T-cell (primary cell): Measurements from ENCODE around the gene POLR3H. TPM values are rescaled to one million over a fixed set of nuclear protein-coding genes. Genes with fewer than 3 reads are reported as not detected.

Experiments used
- ATAC-seq, 4 experiments: fragments of 200-7000 bp in 3 of 4; fragments of 150-1000 bp in 1 of 4; cut with Tn5 transposase; replicated peaks in 1 of 4; 1 replicate in 3 of 4; 2 replicates in 1 of 4; pipeline ENCODE4 v1.10.0; 2021; ENCODE audit warnings: moderate library complexity in 3 of 4, mild to moderate bottlenecking in 2 of 4, moderate number of reproducible peaks in 1 of 4
- CTCF ChIA-PET, 2 donors: fragments of 300-600 bp; sonication (Branson Sonifier 250); formaldehyde crosslinking; loops; one replicate each; lab custom pipeline; 2022; ENCODE audit warnings: antibody characterized with exemption in 2 of 2; lab: Charles Lee
- POLR2A ChIA-PET, 2 donors: fragments of 300-600 bp; sonication (Branson Sonifier 250); formaldehyde crosslinking; loops; one replicate each; lab custom pipeline; 2022; ENCODE audit warnings: antibody characterized with exemption in 2 of 2; lab: Charles Lee
- DNase-seq, 35 experiments: peaks; one replicate each; pipeline versions ENCODE4 v3.0.0 to v3.0.0-alpha.2; 2013 to 2023
- H3K27ac ChIP-seq: one replicate; pipeline ENCODE4 v1.5.1; 2013; ENCODE audit warnings: low read length
- H3K27me3 ChIP-seq, 2 experiments: replicated peaks in 1 of 2; 1 replicate in 1 of 2; 2 replicates in 1 of 2; pipeline versions ENCODE4 v1.6.1 to v1.7.0; 2013; ENCODE audit warnings: low read length in 1 of 2, mixed read lengths in 1 of 2; ENCODE audit not compliant: control insufficient read depth in 2 of 2, insufficient read depth in 2 of 2; ENCODE audit errors: extremely low read depth in 1 of 2
- H3K36me3 ChIP-seq, 2 donors: 1 replicate in 1 of 2; 2 replicates in 1 of 2; pipeline versions ENCODE4 v1.6.1 to v1.7.0; 2013; ENCODE audit warnings: low read length in 1 of 2; ENCODE audit not compliant: control insufficient read depth in 2 of 2, insufficient read depth in 1 of 2; ENCODE audit errors: extremely low read depth in 1 of 2
- H3K4me1 ChIP-seq, 2 experiments: 1 replicate in 1 of 2; 2 replicates in 1 of 2; pipeline versions ENCODE4 v1.6.1 to v1.7.0; 2013; ENCODE audit warnings: low read length in 2 of 2, mixed read lengths in 1 of 2; ENCODE audit not compliant: insufficient read depth in 2 of 2, control insufficient read depth in 1 of 2; ENCODE audit errors: extremely low read depth in 1 of 2
- H3K4me3 ChIP-seq, 2 donors: 1 replicate in 1 of 2; 2 replicates in 1 of 2; pipeline versions ENCODE4 v1.5.1 to v1.7.0; 2013; ENCODE audit warnings: mild to moderate bottlenecking in 2 of 2, low read length in 1 of 2, moderate library complexity in 1 of 2; ENCODE audit not compliant: control insufficient read depth in 1 of 2; ENCODE audit errors: extremely low read depth in 1 of 2
- H3K9me3 ChIP-seq: 2 replicates; pipeline ENCODE4 v1.7.0; 2013
- H3K27ac Mint-ChIP-seq, 2 donors: one replicate each; pipeline ENCODE4 v1.8.0; 2020 to 2021; ENCODE audit warnings: mild to moderate bottlenecking in 2 of 2, mixed read lengths in 2 of 2
- H3K27me3 Mint-ChIP-seq, 2 donors: one replicate each; pipeline ENCODE4 v1.8.0; 2021 to 2022; ENCODE audit warnings: mixed read lengths in 2 of 2
- H3K36me3 Mint-ChIP-seq: one replicate; pipeline ENCODE4 v1.8.0; 2021; ENCODE audit warnings: mixed read lengths
- H3K4me1 Mint-ChIP-seq, 3 donors: one replicate each; pipeline ENCODE4 v1.8.0; 2020 to 2022; ENCODE audit warnings: mixed read lengths in 3 of 3, mild to moderate bottlenecking in 1 of 3
- H3K4me3 Mint-ChIP-seq, 3 donors: one replicate each; pipeline ENCODE4 v1.8.0; 2020 to 2022; ENCODE audit warnings: mild to moderate bottlenecking in 3 of 3, mixed read lengths in 3 of 3, moderate library complexity in 3 of 3
- H3K9me3 Mint-ChIP-seq, 3 donors: one replicate each; pipeline ENCODE4 v1.8.0; 2020 to 2022; ENCODE audit warnings: mixed read lengths in 3 of 3
- WGBS: methylation state at CpG from one replicate; pipeline ENCODE4 v1.1.5; 2013; ENCODE audit warnings: missing lambda C conversion rate; ENCODE audit not compliant: insufficient coverage; 5-methylcytosine and 5-hydroxymethylcytosine counted together
- total RNA-seq, 35 experiments: library from RNA in 6 of 35; stranded (reverse) in 6 of 35; fragments of 120-200 nt in 1 of 35; gene quantifications; one replicate each; pipeline versions ENCODE4 v1.2.1 to v1.2.4 and lab custom pipeline; 2013 to 2026

The POLR3H gene
- total RNA-seq, 5 donors from 2014 or later (not counting 1 experiment from before 2014, with no cell fraction given): 20.6 to 57.7 (median 44.9) TPM

DNA sequence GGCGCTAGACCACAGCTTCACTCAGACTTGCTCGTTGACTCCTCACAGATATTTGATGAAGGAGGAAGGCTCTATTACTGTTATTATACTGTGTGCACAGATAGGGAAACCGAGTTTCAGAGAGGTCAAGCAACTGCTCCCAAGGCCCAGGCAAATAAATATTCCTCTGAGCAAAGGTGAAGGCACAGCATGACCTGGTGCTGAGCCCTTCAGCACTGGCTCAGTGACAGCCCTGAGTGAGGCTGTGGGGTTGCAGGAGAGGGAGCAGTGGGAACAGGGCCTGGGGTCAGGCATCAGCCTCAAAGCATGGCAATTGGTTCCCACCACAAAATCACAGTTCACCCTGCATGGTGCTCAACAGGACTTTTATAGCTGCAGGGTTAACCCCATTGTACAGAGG lies 7.1 kb downstream of the POLR3H start:
- Histone ChIP-seq H3K27me3 (no peaks in the 10 kb centered on the region), H3K36me3 (peaks cover 7 to 29% of the 10 kb centered on the region in 2 donors), H3K4me1 (peaks cover 0 to 12% of the 10 kb centered on the region in 2 experiments), H3K4me3 (no peak overlapping the region), H3K9me3 (no peaks in the 10 kb centered on the region), H3K27ac (no peak overlapping the region)
- Mint-ChIP-seq H3K4me3 (peak overlapping the region in 1 of 3 donors; percentile 9), H3K27ac (no peak overlapping the region), H3K4me1 (peaks cover 10 to 22% (median 19%) of the 10 kb centered on the region in 3 donors), H3K27me3 (no peaks in the 10 kb centered on the region), H3K36me3 (peaks cover 6% of the 10 kb centered on the region), H3K9me3 (no peaks in the 10 kb centered on the region)
- ChIA-PET CTCF (interaction anchor here in 1 of 2 donors (0.6 kb wide), 1 partner anchor 16 kb away, joined by 6 read pairs; no protein-coding TSS in a partner anchor), POLR2A (interaction anchor here in 1 of 2 donors (0.6 kb wide), 2 partner anchors 18 to 94 kb away, joined by 4 to 6 read pairs; no protein-coding TSS in a partner anchor)
- WGBS: 92% methylated on average over 2 of the region's 3 CpGs
- DNase-seq (no peak), ATAC-seq (no peak)

DNA sequence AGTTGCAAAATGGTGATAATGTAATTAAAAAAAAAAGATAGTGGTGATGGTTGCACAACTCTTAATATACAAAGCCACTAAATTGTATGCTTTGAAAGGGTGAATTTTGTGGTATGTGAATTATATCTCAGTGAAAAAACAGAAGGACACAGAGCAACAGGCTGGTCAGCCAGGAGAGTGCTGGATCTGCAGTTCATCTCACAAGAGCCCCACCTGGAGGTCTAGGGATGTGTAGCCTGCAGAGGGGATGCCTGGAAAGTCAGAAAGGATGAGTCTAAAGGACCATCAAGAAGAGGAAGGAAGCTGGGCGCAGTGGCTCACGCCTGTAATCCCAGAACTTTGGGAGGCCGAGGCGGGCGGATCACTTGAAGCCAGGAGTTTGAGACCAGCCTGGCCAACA lies 9.0 kb downstream of the POLR3H start:
- ATAC-seq (no peak), DNase-seq (no peak)
- no peak overlapping the region for H3K4me3 ChIP-seq
- CTCF ChIA-PET: interaction anchor here in 1 of 2 donors (0.6 kb wide), 1 partner anchor 30 kb away, joined by 6 read pairs; no protein-coding TSS in a partner anchor
- Mint-ChIP-seq H3K36me3 (peaks cover 10% of the 10 kb centered on the region), H3K9me3 (no peaks in the 10 kb centered on the region), H3K4me3 (no peak overlapping the region), H3K27ac (no peak overlapping the region), H3K4me1 (peaks cover 0 to 10% (median 5%) of the 10 kb centered on the region in 3 donors), H3K27me3 (no peaks in the 10 kb centered on the region)
- no peak overlapping the region for H3K27ac ChIP-seq
- H3K4me1 ChIP-seq: peaks cover 0 to 9% of the 10 kb centered on the region in 2 experiments
- no peaks in the 10 kb centered on the region for H3K27me3 ChIP-seq
- H3K9me3 ChIP-seq: no peaks in the 10 kb centered on the region
- WGBS: no CpG with 5 or more reads among the region's 5 CpGs
- peaks cover 19 to 42% of the 10 kb centered on the region in 2 donors for H3K36me3 ChIP-seq
- POLR2A ChIA-PET: no interaction called here

DNA sequence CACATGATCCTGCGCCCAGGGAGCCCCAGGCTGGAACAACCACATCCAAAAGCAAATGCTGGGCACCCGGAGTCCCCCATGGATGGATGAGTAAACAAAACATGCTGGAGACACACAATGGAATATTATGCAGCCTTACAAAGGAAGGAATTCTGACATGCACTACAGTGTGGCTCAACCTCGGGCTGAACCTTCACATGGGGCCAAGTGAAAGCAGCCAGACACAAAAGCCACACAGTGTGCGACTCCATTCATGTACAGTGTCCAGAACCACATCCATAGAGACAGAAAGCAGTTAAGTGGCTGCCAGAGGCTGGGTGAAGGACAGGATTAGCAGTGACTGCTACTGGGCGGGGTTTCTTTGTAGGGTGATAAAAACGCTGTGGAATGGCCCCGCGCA lies 10.1 kb downstream of the POLR3H start:
- no peak overlapping the region for H3K4me3 ChIP-seq
- peaks cover 16 to 41% of the 10 kb centered on the region in 2 donors for H3K36me3 ChIP-seq
- Mint-ChIP-seq H3K27me3 (no peaks in the 10 kb centered on the region), H3K9me3 (no peaks in the 10 kb centered on the region), H3K4me1 (peaks cover 0 to 7% (median 3%) of the 10 kb centered on the region in 3 donors), H3K27ac (peak overlapping the region in 1 of 2 donors; percentile 17), H3K36me3 (peaks cover 4% of the 10 kb centered on the region), H3K4me3 (no peak overlapping the region)
- DNase-seq (no peak), ATAC-seq (no peak)
- POLR2A ChIA-PET: no interaction called here
- H3K4me1 ChIP-seq: peaks cover 0 to 9% of the 10 kb centered on the region in 2 experiments
- H3K27ac ChIP-seq: no peak overlapping the region
- 98% methylated on average over 8 of the region's 8 CpGs for WGBS
- no peaks in the 10 kb centered on the region for H3K9me3 ChIP-seq
- CTCF ChIA-PET: interaction anchor here in 1 of 2 donors (0.6 kb wide), 1 partner anchor 189 kb away, joined by 3 read pairs; no protein-coding TSS in a partner anchor
- H3K27me3 ChIP-seq: no peaks in the 10 kb centered on the region

DNA sequence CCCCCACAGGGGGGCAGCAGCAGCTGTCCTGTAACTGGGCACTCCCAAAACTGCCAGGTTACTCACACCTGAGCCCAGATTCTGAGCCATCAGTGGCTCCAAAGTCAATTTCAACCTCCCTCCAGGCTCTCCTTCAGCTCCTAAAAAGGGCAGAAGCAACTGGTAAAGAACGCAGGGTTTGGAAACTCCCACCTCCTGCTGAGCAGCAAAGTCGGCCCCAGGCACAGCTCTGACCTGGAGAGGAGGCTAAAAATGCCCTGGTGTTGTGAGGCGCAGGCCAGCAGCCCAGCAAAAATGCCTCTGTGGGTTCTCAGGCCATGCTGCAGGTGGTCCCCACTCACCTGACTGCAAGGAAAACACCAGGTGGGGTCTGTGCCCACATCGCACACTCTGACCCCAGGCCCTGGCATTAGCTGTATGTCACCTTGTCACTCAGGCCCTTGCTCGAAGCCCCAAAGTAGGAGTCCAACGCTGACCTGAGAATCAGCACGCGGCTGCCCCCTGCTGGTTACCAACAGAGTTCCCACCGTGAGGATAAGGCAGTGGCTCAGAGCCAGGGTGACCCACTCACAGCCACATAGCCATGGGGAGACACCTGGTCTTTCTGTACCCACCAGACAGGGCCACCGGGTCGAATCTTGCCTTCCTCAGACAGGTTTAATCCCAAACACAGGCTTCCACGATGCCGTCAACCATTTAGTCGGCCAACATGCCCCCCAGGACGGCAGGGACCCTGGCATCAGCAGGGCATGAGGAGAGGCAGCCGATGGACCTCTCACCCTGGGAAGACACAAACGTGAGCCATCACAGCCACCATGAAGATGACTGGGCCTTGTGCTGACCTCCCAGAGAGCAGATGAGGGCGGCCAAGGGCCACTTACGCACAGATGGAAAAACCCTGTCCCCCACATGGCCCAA lies 11.1 kb downstream of the POLR3H start:
- Mint-ChIP-seq H3K4me3 (no peak overlapping the region), H3K36me3 (peaks cover 9% of the 10 kb centered on the region), H3K27me3 (no peaks in the 10 kb centered on the region), H3K4me1 (peaks cover 0 to 7% (median 3%) of the 10 kb centered on the region in 3 donors), H3K27ac (peak overlapping the region in 1 of 2 donors; percentile 61), H3K9me3 (no peaks in the 10 kb centered on the region)
- CTCF ChIA-PET: interaction anchor here in 1 of 2 donors (1.5 kb wide), 1 partner anchor 130 kb away, joined by 4 read pairs; no protein-coding TSS in a partner anchor
- DNase-seq (peak in 34 of 35 experiments; percentile 6 to 80 (median 52)), ATAC-seq (peak in 3 of 4 experiments; percentile 52 to 73 (median 67))
- peak overlapping the region; percentile 9 for H3K27ac ChIP-seq
- POLR2A ChIA-PET: interaction anchor here in 1 of 2 donors (0.5 kb wide), 2 partner anchors 85 to 1005 kb away, joined by 3 read pairs; no protein-coding TSS in a partner anchor
- 64% methylated on average over 19 of the region's 19 CpGs for WGBS
- H3K27me3 ChIP-seq: no peaks in the 10 kb centered on the region
- H3K36me3 ChIP-seq: peaks cover 21 to 48% of the 10 kb centered on the region in 2 donors
- no peak overlapping the region for H3K4me3 ChIP-seq
- no peaks in the 10 kb centered on the region for H3K9me3 ChIP-seq
- H3K4me1 ChIP-seq: peaks cover 0 to 9% of the 10 kb centered on the region in 2 experiments

DNA sequence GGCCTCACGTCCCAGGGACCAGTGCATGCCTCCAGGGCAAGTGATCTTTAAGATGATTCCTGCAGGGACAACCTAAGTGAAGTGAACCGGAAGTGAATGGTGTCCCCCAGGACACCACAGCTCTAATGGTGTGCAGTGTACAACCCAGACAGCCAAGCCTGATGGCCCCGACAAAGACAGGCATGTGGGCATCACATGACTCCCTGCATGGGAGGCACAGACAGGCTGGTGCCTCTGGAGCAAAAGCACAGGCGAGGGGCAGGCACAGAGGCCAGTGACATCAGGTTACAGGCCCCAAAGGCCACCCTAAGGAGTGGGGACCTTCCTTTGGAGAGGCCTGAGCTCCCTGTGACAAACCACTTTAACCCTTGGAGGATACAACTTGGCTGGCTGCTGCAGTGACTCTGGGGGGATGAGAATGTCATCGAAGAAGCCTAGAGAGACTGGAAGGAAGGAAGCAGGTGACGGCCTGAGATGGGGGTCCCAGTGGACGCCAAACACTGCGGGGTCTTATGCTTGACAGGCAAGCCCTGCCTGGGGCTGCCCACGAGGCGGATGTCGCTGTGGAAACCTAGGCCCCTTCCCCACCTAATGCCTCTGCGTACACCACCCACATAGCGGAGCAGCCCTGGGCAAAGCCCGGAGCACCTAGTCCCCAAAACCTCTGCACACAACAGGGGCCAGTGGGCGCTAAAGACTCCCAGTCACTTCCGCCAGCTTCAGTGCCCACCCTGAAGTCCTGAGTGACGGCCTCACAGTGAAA lies 12.4 kb downstream of the POLR3H start:
- ChIA-PET CTCF (interaction anchor here in 1 of 2 donors (1.5 kb wide), 1 partner anchor 129 kb away, joined by 4 read pairs; no protein-coding TSS in a partner anchor), POLR2A (no interaction called here)
- H3K36me3 Mint-ChIP-seq: peaks cover 9% of the 10 kb centered on the region
- DNase-seq (no peak), ATAC-seq (no peak)
- Histone ChIP-seq H3K27ac (no peak overlapping the region), H3K36me3 (peaks cover 34 to 61% of the 10 kb centered on the region in 2 donors), H3K9me3 (no peaks in the 10 kb centered on the region), H3K4me3 (no peak overlapping the region), H3K27me3 (no peaks in the 10 kb centered on the region), H3K4me1 (peaks cover 0 to 9% of the 10 kb centered on the region in 2 experiments)
- no peaks in the 10 kb centered on the region for H3K9me3 Mint-ChIP-seq
- WGBS: 95% methylated on average over 12 of the region's 17 CpGs
- peaks cover 0 to 7% (median 3%) of the 10 kb centered on the region in 3 donors for H3K4me1 Mint-ChIP-seq
- no peaks in the 10 kb centered on the region for H3K27me3 Mint-ChIP-seq
- H3K27ac Mint-ChIP-seq: peak overlapping the region in 1 of 2 donors; percentile 16
- H3K4me3 Mint-ChIP-seq: no peak overlapping the region
